HepG2 (cell line): ENCODE measurements around the gene PFKP. TPM values are rescaled to one million over a fixed set of nuclear protein-coding genes. Genes with fewer than 3 reads are reported as not detected.

Source experiments
- ATAC-seq: fragments of 200-7000 bp; cut with Tn5 transposase; 3 replicates; pipeline ENCODE4 v1.9.1; 2020; ENCODE audit warnings: mild to moderate bottlenecking, moderate library complexity
- BruUV-seq: library from RNA; stranded (reverse); fragments of 400-500 nt; replicated peaks from 2 replicates; lab custom pipeline; 2021; lab: Mats Ljungman, UMichigan
- CTCF ChIA-PET: fragments of 300-600 bp; formaldehyde crosslinking; extraction: SDS; loops from one replicate; lab custom pipeline; 2021; ENCODE audit warnings: low total read pairs, inconsistent platforms, low intra/inter-chr PET ratio; lab: Yijun Ruan, JAX
- POLR2A ChIA-PET: fragments of 350-600 bp; sonication (Branson Sonifier 250); formaldehyde crosslinking; loops from one replicate; lab custom pipeline; 2020; ENCODE audit warnings: antibody characterized with exemption, inconsistent platforms; lab: Yijun Ruan, JAX
- DNase-seq: peaks from one replicate; pipeline ENCODE4 v3.0.0-alpha.2; 2015; ENCODE audit warnings: low spot score
- FAIRE-seq: peaks from 3 replicates; lab custom pipeline; 2011; peaks lifted over from hg19 to GRCh38; lab: Jason Lieb, UNC
- H2AFZ ChIP-seq: one replicate; pipeline ENCODE4 v1.6.1; 2011; ENCODE audit warnings: low read length, inconsistent platforms
- H3K27ac ChIP-seq: fragments of 300-600 bp; 3 replicates; pipeline ENCODE4 v1.8.0; 2011; ENCODE audit warnings: mixed run types, mild to moderate bottlenecking, mixed read lengths, low read length, inconsistent platforms; ENCODE audit not compliant: insufficient read depth; ENCODE audit errors: extremely low read length
- H3K27me3 ChIP-seq, 2 experiments: fragments of 200-600 bp in 1 of 2; 2 replicates in 1 of 2; 3 replicates in 1 of 2; pipeline versions ENCODE4 v1.6.0 to v1.8.0; 2011; ENCODE audit warnings: low read length in 2 of 2, mild to moderate bottlenecking in 2 of 2, moderate library complexity in 2 of 2, inconsistent platforms in 1 of 2; ENCODE audit not compliant: insufficient read depth in 2 of 2, control insufficient read depth in 1 of 2
- H3K36me3 ChIP-seq, 2 experiments: fragments of 200-600 bp in 1 of 2; replicated peaks in 1 of 2; 2 replicates in 1 of 2; 3 replicates in 1 of 2; pipeline versions ENCODE4 v1.5.1 to v1.8.0; 2011; ENCODE audit warnings: low read length in 2 of 2, inconsistent platforms in 1 of 2; ENCODE audit not compliant: insufficient read depth in 2 of 2, control insufficient read depth in 1 of 2
- H3K4me1 ChIP-seq: 2 replicates; pipeline ENCODE4 v1.5.1; 2012; ENCODE audit warnings: low read length, inconsistent platforms; ENCODE audit not compliant: insufficient read depth
- H3K4me2 ChIP-seq: 2 replicates; pipeline ENCODE4 v1.6.0; 2011; ENCODE audit warnings: low read depth, low read length, inconsistent platforms
- H3K4me3 ChIP-seq, 3 experiments: fragments of 200-600 bp in 1 of 3; sonication (generic), shearing (Covaris generic) in 1 of 3; replicated peaks in 1 of 3; 2 replicates each; pipeline ENCODE4 v1.5.1; 2011 to 2016; ENCODE audit warnings: low read length in 3 of 3, inconsistent platforms in 2 of 3, low read depth in 2 of 3, mild to moderate bottlenecking in 2 of 3, control low read depth in 1 of 3, mixed read lengths in 1 of 3; ENCODE audit not compliant: insufficient read depth in 1 of 3
- H3K79me2 ChIP-seq: one replicate; pipeline ENCODE4 v1.6.1; 2011; ENCODE audit warnings: low read length, inconsistent platforms; ENCODE audit not compliant: insufficient read depth
- H3K9ac ChIP-seq: 2 replicates; pipeline ENCODE4 v1.6.0; 2011; ENCODE audit warnings: mild to moderate bottlenecking, low read depth, low read length, inconsistent platforms; ENCODE audit not compliant: insufficient read depth
- H3K9me3 ChIP-seq: 2 replicates; pipeline ENCODE4 v1.5.1; 2012; ENCODE audit warnings: mild to moderate bottlenecking, low read length
- H4K20me1 ChIP-seq: 2 replicates; pipeline ENCODE4 v1.6.0; 2011; ENCODE audit warnings: inconsistent platforms, mild to moderate bottlenecking, low read length, moderate library complexity; ENCODE audit not compliant: insufficient read depth
- ARHGAP35 ChIP-seq: sonication (generic); formaldehyde crosslinking; IDR thresholded peaks from 2 replicates; pipeline ENCODE4 v1.9.0; 2022; ENCODE audit warnings: mild to moderate bottlenecking, inconsistent platforms, moderate library complexity, missing genetic modification reagents, borderline replicate concordance
- CBX2 ChIP-seq, 2 experiments: fragments of 200-600 bp in 1 of 2; sonication (generic); formaldehyde crosslinking in 1 of 2; IDR thresholded peaks; 2 replicates each; pipeline versions ENCODE4 v1.7.0 to v1.8.1; 2018 to 2022; ENCODE audit warnings: low read depth in 2 of 2, low read length in 1 of 2, mild to moderate bottlenecking in 1 of 2, missing genetic modification reagents in 1 of 2
- CEBPB ChIP-seq: IDR thresholded peaks from 2 replicates; pipeline ENCODE4 v1.6.1; 2011; ENCODE audit warnings: low read depth, low read length, improper control_type of control experiment, borderline replicate concordance
- CERS6 ChIP-seq: sonication (generic); formaldehyde crosslinking; IDR thresholded peaks from 2 replicates; pipeline ENCODE4 v1.5.0; 2020; ENCODE audit warnings: missing genetic modification reagents
- FOSL2 ChIP-seq: sonication (generic); formaldehyde crosslinking; IDR thresholded peaks from 2 replicates; pipeline ENCODE4 v1.4.0; 2020; ENCODE audit warnings: missing genetic modification reagents
- FOXM1 ChIP-seq: sonication (generic); formaldehyde crosslinking; IDR thresholded peaks from 2 replicates; pipeline ENCODE4 v1.5.0; 2020; ENCODE audit warnings: missing genetic modification reagents
- IRX3 ChIP-seq: sonication (generic); formaldehyde crosslinking; IDR thresholded peaks from 2 replicates; pipeline ENCODE4 v1.8.1; 2023; ENCODE audit warnings: mild to moderate bottlenecking, low read depth, missing genetic modification reagents, borderline replicate concordance
- ISX ChIP-seq: sonication (generic); formaldehyde crosslinking; conservative IDR thresholded peaks from 2 replicates; pipeline ENCODE4 v1.5.0; 2020; ENCODE audit warnings: missing genetic modification reagents
- MTF2 ChIP-seq: sonication (generic); formaldehyde crosslinking; IDR thresholded peaks from 2 replicates; pipeline ENCODE4 v1.5.0; 2020; ENCODE audit warnings: missing genetic modification reagents, borderline replicate concordance
- NFYB ChIP-seq: sonication (generic); formaldehyde crosslinking; IDR thresholded peaks from 2 replicates; pipeline ENCODE4 v1.4.0; 2020; ENCODE audit warnings: missing genetic modification reagents
- NRL ChIP-seq: sonication (generic); formaldehyde crosslinking; IDR thresholded peaks from 2 replicates; pipeline ENCODE4 v1.5.0; 2020; ENCODE audit warnings: missing genetic modification reagents, mild to moderate bottlenecking, moderate library complexity, borderline replicate concordance
- RARA ChIP-seq: IDR thresholded peaks from 2 replicates; pipeline ENCODE4 v1.6.1; 2016; ENCODE audit warnings: missing genetic modification reagents, missing compliant biosample characterization
- RXRA ChIP-seq: sonication (generic); formaldehyde crosslinking; IDR thresholded peaks from 2 replicates; pipeline ENCODE4 v1.5.1; 2020; ENCODE audit warnings: missing genetic modification reagents
- SMYD3 ChIP-seq: sonication (generic); formaldehyde crosslinking; IDR thresholded peaks from 2 replicates; pipeline ENCODE4 v1.8.1; 2023; ENCODE audit warnings: mild to moderate bottlenecking, missing genetic modification reagents
- TCF7 ChIP-seq: sonication (generic); IDR thresholded peaks from 2 replicates; pipeline ENCODE4 v1.6.1; 2016; ENCODE audit warnings: antibody characterized with exemption, low read depth
- XRCC5 ChIP-seq: fragments of 200-400 bp; formaldehyde crosslinking; optimal IDR thresholded peaks from 2 replicates; pipeline ENCODE3; 2017; ENCODE audit warnings: mild to moderate bottlenecking, low read length
- YY1 ChIP-seq: IDR thresholded peaks from 2 replicates; pipeline ENCODE4 v1.6.1; 2011; ENCODE audit warnings: low read length, low read depth, moderate library complexity, mild to moderate bottlenecking; ENCODE audit not compliant: insufficient read depth, insufficient replicate concordance
- ZNF124 ChIP-seq: sonication (generic); formaldehyde crosslinking; IDR thresholded peaks from 2 replicates; pipeline ENCODE4 v1.4.0; 2020; ENCODE audit warnings: missing genetic modification reagents
- ZNF225 ChIP-seq: sonication (generic); formaldehyde crosslinking; IDR thresholded peaks from 2 replicates; pipeline ENCODE4 v1.4.0; 2020; ENCODE audit warnings: mild to moderate bottlenecking, missing genetic modification reagents
- ZNF34 ChIP-seq: sonication (generic); formaldehyde crosslinking; IDR thresholded peaks from 2 replicates; pipeline ENCODE4 v1.4.0; 2020; ENCODE audit warnings: mild to moderate bottlenecking, missing genetic modification reagents, borderline replicate concordance
- ZNF678 ChIP-seq: sonication (generic); formaldehyde crosslinking; IDR thresholded peaks from 2 replicates; pipeline ENCODE4 v1.4.0; 2020; ENCODE audit warnings: mild to moderate bottlenecking, missing genetic modification reagents
- ZNF782 ChIP-seq: sonication (generic); formaldehyde crosslinking; IDR thresholded peaks from 2 replicates; pipeline ENCODE4 v1.4.0; 2020; ENCODE audit warnings: missing genetic modification reagents, mild to moderate bottlenecking, borderline replicate concordance
- WGBS: methylation state at CpG from one replicate; pipeline ENCODE4 v1.1.6; 2017; ENCODE audit warnings: low lambda C conversion rate; 5-methylcytosine and 5-hydroxymethylcytosine counted together
- in situ Hi-C: cut with HindIII; loops from 2 replicates; pipeline ENCODE4 v1.10.0; 2017; ENCODE audit warnings: low pct_unique_long_range_greater_than_20kb; ENCODE audit not compliant: extremely low pct_ligation_motif_present
- intact Hi-C: fragments of 100-400 bp; cut with micrococcal nuclease; formaldehyde crosslinking; loops from one replicate; pipeline ENCODE4 v1.10.0; 2022; ENCODE audit not compliant: unreplicated experiment
- polyA plus RNA-seq, 8 experiments: library from polyadenylated mRNA; depleted of rRNA in 3 of 8; stranded (reverse) in 7 of 8; unstranded in 1 of 8; fragments of >200 nt; fragmentation: Illumina TruSeq in 4 of 8; extraction: Trizol in 4 of 8; gene quantifications; 2 replicates each; pipeline versions ENCODE4 v1.2.1 to v1.2.3, GENCODE V29; 2011 to 2016; ENCODE audit warnings: low read depth in 4 of 8, missing spikeins in 1 of 8, mixed read lengths in 1 of 8; ENCODE audit not compliant: insufficient read depth in 1 of 8
- total RNA-seq, 5 experiments: library from RNA; depleted of rRNA; stranded (reverse); fragments of >200 nt; fragmentation: Illumina TruSeq; extraction: Trizol; gene quantifications; 2 replicates each; pipeline ENCODE4 v1.2.3, GENCODE V29; 2016; ENCODE audit warnings: low read depth in 1 of 5
- TF ChIP-seq, protein P1 (sequence below): fragments of 450-650 bp; IDR thresholded peaks from 2 replicates; pipeline ENCODE4 v1.6.1; 2016

Gene PFKP
- total and polyA plus RNA-seq, 2 of the 13 experiments (the other 11 are each of a cell fraction or from before 2014, with no cell fraction given): 0.80 to 2.4 TPM

DNA sequence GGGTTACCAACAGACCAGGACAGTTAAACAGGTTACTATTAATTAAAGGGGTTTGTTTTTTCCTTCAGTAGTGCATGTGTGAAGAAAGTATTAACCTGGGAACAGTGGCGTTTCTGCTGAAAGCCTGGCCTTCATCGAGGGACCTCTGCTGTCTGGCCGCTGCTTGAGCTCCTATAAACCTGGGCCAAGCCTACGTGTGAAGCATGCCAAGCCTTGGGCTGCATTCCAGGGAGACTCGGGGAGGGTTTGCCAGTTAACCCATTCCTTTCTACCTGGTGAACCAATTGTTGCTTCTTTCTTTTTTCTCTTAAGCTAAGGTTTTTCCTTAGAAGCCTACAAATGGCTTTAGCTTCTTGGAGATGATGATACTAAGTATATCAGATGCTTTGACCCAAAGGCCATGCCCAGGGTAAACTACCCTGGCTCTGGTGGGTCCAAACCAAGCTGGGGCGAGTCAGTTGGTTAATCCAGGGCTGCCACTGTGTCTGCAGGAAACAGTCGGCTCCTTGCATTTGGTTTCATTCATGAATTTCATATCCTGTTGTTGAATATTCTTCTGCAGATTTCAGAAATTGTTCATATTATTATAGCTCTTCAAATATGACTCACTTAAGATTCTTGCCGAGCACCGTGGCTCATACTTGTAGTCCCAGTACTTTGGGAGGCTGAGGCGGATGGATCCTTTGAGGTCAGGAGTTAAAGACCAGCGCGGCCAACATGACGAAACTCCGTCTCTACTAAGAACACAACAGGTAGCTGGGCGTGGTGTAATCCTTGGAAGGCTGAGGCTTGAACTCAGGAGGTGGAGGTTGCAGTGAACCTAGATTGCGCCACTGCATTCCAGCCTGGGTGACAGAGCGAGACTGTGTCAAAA lies 23.8 kb downstream of the PFKP start (continued):
- no peak for TF ChIP-seq ISX (CRISPR knock-in tag)
- TF ChIP-seq CERS6: no peak
- peak; percentile 75 for TF ChIP-seq FOSL2 (CRISPR knock-in tag)
- TF ChIP-seq RXRA (CRISPR knock-in tag): peak; percentile 25; the same call in 1 of the 2 replicates
- TF ChIP-seq IRX3 (CRISPR knock-in tag): no peak
- no peak for TF ChIP-seq CBX2 (IDR thresholded peaks at IDR 0.05; ENCODE audit: low read depth, low read length)
- TF ChIP-seq CBX2 (CRISPR knock-in tag; IDR thresholded peaks at IDR 0.05; ENCODE audit: low read depth): no peak
- peak; percentile 71 for TF ChIP-seq CEBPB
- TF ChIP-seq ZNF124: no peak
- TF ChIP-seq RARA (CRISPR knock-in tag): peak; percentile 55
- 0 out of 2 replicates have a peak, but pooled peaks have one; percentile 32 for TF ChIP-seq TCF7
- TF ChIP-seq ZNF225 (CRISPR knock-in tag): no peak
- TF ChIP-seq ZNF34 (CRISPR knock-in tag): no peak

GRCh38 chr10:3091921-3092320 lies 24.6 kb downstream of the PFKP start:
- 62% methylated on average over 5 of the region's 5 CpGs for WGBS
- intact Hi-C loops (no loop called here), in situ Hi-C loops (no loop called here)
- FAIRE-seq (no peak), DNase-seq (no peak), ATAC-seq (no peak)
- Histone ChIP-seq H3K4me3 (no peak overlapping the region), H3K27ac (no peak overlapping the region), H3K9ac (no peak overlapping the region), H3K36me3 (no peaks in the 10 kb centered on the region), H3K4me2 (no peak overlapping the region), H3K79me2 (no peaks in the 10 kb centered on the region), H3K9me3 (no peaks in the 10 kb centered on the region), H4K20me1 (no peaks in the 10 kb centered on the region), H3K4me1 (peaks cover 44% of the 10 kb centered on the region), H3K27me3 (no peaks in the 10 kb centered on the region; a peak in 1 of 5 replicates), H2AFZ (no peak overlapping the region)
- BruUV-seq: no TSS peak
- ChIA-PET POLR2A (no interaction called here), CTCF (no interaction called here)
- TF ChIP-seq ARHGAP35 (CRISPR knock-in tag) (no peak), MTF2 (CRISPR knock-in tag) (no peak), FOXM1 (CRISPR knock-in tag) (no peak), ZNF782 (CRISPR knock-in tag) (no peak), XRCC5 (no peak), NRL (CRISPR knock-in tag) (no peak), NFYB (no peak), YY1 (no peak), ZNF678 (CRISPR knock-in tag) (no peak), SMYD3 (CRISPR knock-in tag) (no peak)
- TF ChIP-seq, protein P1, sequence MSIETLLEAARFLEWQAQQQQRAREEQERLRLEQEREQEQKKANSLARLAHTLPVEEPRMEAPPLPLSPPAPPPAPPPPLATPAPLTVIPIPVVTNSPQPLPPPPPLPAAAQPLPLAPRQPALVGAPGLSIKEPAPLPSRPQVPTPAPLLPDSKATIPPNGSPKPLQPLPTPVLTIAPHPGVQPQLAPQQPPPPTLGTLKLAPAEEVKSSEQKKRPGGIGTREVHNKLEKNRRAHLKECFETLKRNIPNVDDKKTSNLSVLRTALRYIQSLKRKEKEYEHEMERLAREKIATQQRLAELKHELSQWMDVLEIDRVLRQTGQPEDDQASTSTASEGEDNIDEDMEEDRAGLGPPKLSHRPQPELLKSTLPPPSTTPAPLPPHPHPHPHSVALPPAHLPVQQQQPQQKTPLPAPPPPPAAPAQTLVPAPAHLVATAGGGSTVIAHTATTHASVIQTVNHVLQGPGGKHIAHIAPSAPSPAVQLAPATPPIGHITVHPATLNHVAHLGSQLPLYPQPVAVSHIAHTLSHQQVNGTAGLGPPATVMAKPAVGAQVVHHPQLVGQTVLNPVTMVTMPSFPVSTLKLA: no peak
